NCI-H2107 treated with DMSO at 0.1 percent for 48 hours (cell line): ENCODE data around the gene CPD.
A peak's percentile ranks its signal among the peaks of the same experiment; 100 is the strongest.
"Not testable (repeated sequence)": the region's sequence is repeated elsewhere in the genome, so short reads cannot be mapped to it uniquely, and the experiment has no call there.

Experiments
- DNase-seq: peaks from one replicate; lab custom pipeline; 2025; ENCODE audit not compliant: unreplicated experiment; lab: John Stamatoyannopoulos, UW

CPD gene

GRCh38 chr17:30424471-30424870 is 45.7 kb downstream of the CPD start:
- DNase-seq = no peak

- DNase-seq = no peak
Observed at GRCh38 chr17:30426292-30426691, 47.6 kb downstream of the CPD start.

GRCh38 chr17:30427611-30428010 is 48.9 kb downstream of the CPD start:
- no peak for DNase-seq

GRCh38 chr17:30429155-30429554 is 50.4 kb downstream of the CPD start:
- no peak for DNase-seq

- peak; percentile 29 for DNase-seq
Observed at GRCh38 chr17:30433514-30433913, 54.8 kb downstream of the CPD start.

- DNase-seq = no peak
Observed at GRCh38 chr17:30436729-30437128, 58.0 kb downstream of the CPD start.

- DNase-seq = no peak
Observed at GRCh38 chr17:30443721-30444120, 65.0 kb downstream of the CPD start.

- not testable (repeated sequence) for DNase-seq
Observed at GRCh38 chr17:30446640-30447039, 67.9 kb downstream of the CPD start.

- no peak for DNase-seq
Observed at GRCh38 chr17:30449480-30449879, 70.8 kb downstream of the CPD start.

- no peak for DNase-seq
Observed at GRCh38 chr17:30450125-30451027, 71.6 kb downstream of the CPD start.

- no peak for DNase-seq
Observed at GRCh38 chr17:30454635-30455034, 75.9 kb downstream of the CPD start.

GRCh38 chr17:30458371-30458770 is 79.6 kb downstream of the CPD start:
- DNase-seq = no peak

GRCh38 chr17:30458797-30459413 is 80.2 kb downstream of the CPD start:
- DNase-seq = not testable (repeated sequence)

GRCh38 chr17:30468465-30468864 is 89.7 kb downstream of the CPD start:
- DNase-seq = no peak

GRCh38 chr17:30472238-30472890 is 93.6 kb downstream of the CPD start:
- peak; percentile 25 for DNase-seq

- no peak for DNase-seq
Observed at GRCh38 chr17:30475206-30475605, 96.5 kb downstream of the CPD start.

GRCh38 chr17:30476726-30477082 is 98.0 kb downstream of the CPD start:
- no peak for DNase-seq

- peak; percentile 88 for DNase-seq
Observed at GRCh38 chr17:30477083-30477773, 98.5 kb downstream of the CPD start, which contains the start of gene GOSR1. Gene GOSR1 (plus strand): TSS chr17:30477408. CDS start chr17:30477434, 26 bp downstream.

- DNase-seq = no peak
Observed at GRCh38 chr17:30477774-30478115, 99.0 kb downstream of the CPD start.

- DNase-seq = no peak
Observed at GRCh38 chr17:30482555-30482954, 103.8 kb downstream of the CPD start.

- no peak for DNase-seq
Observed at GRCh38 chr17:30483159-30483558, 104.4 kb downstream of the CPD start.
